BLaER1 treated with 17β-estradiol and CSF1 and Interleukin-3, amounts not matched to agents 10 nM and 100 nM (cell line): ENCODE measurements around the gene NACAD.
A peak's percentile ranks its signal among the peaks of the same experiment; 100 is the strongest.

Experiments
- H3K27ac ChIP-seq, 11 experiments: shearing (Covaris generic); formaldehyde crosslinking; 2 replicates each; pipeline ENCODE4 v1.8.1; 2022
- H3K27me3 ChIP-seq, 11 experiments: shearing (Covaris generic); formaldehyde crosslinking; 2 replicates each; pipeline ENCODE4 v1.8.1; 2022
- H3K36me3 ChIP-seq, 11 experiments: shearing (Covaris generic); formaldehyde crosslinking; 2 replicates each; pipeline ENCODE4 v1.8.1; 2022
- H3K4me1 ChIP-seq, 10 experiments: shearing (Covaris generic); formaldehyde crosslinking; 2 replicates each; pipeline ENCODE4 v1.8.1; 2022
- H3K4me2 ChIP-seq, 11 experiments: shearing (Covaris generic); formaldehyde crosslinking; 2 replicates each; pipeline ENCODE4 v1.8.1; 2022
- H3K4me3 ChIP-seq, 10 experiments: shearing (Covaris generic); formaldehyde crosslinking; 2 replicates each; pipeline ENCODE4 v1.8.1; 2022
- H3K9ac ChIP-seq, 11 experiments: shearing (Covaris generic); formaldehyde crosslinking; 2 replicates each; pipeline ENCODE4 v1.8.1; 2022
- H3K9me3 ChIP-seq, 11 experiments: shearing (Covaris generic); formaldehyde crosslinking; replicated peaks in 1 of 11; 2 replicates each; pipeline ENCODE4 v1.8.1; 2022
- H4K20me1 ChIP-seq, 11 experiments: shearing (Covaris generic); formaldehyde crosslinking; 2 replicates each; pipeline ENCODE4 v1.8.1; 2022
- Cebpa-rat ChIP-seq, 11 experiments: shearing (Covaris generic); IDR thresholded peaks; 2 replicates each; pipeline ENCODE4 v1.8.1; 2022

Gene NACAD

GRCh38 chr7:45129906-45130305, 41.1 kb upstream of the NACAD start:
- no peak overlapping the region for H3K4me2 ChIP-seq
- no peak for TF ChIP-seq Cebpa-rat (IDR thresholded peaks at IDR 0.05)
- no peak overlapping the region for H3K4me3 ChIP-seq
- H3K9me3 ChIP-seq: no peaks in the 10 kb centered on the region
- H3K27ac ChIP-seq: no peak overlapping the region
- no peaks in the 10 kb centered on the region for H4K20me1 ChIP-seq
- no peaks in the 10 kb centered on the region for H3K36me3 ChIP-seq
- H3K4me1 ChIP-seq: peaks cover 23 to 26% (median 24%) of the 10 kb centered on the region in 10 experiments
- no peak overlapping the region for H3K9ac ChIP-seq
- no peaks in the 10 kb centered on the region for H3K27me3 ChIP-seq

GRCh38 chr7:45129181-45129800, 40.5 kb upstream of the NACAD start:
- H3K4me3 ChIP-seq: no peak overlapping the region
- TF ChIP-seq Cebpa-rat (IDR thresholded peaks at IDR 0.05): no peak

GRCh38 chr7:45126920-45127319, 38.2 kb upstream of the NACAD start:
- Histone ChIP-seq H3K36me3 (no peaks in the 10 kb centered on the region), H3K4me3 (no peak overlapping the region), H3K9ac (0 out of 22 replicates have a peak overlapping the region, but pooled peaks of 1 of the 11 experiments have one; percentile 43), H4K20me1 (no peaks in the 10 kb centered on the region), H3K4me2 (peak overlapping the region in 8 of 11 experiments; percentile 2 to 36 (median 14); a peak in 7 of 22 replicates), H3K27me3 (no peaks in the 10 kb centered on the region), H3K9me3 (no peaks in the 10 kb centered on the region), H3K4me1 (peaks cover 24 to 44% (median 33%) of the 10 kb centered on the region in 10 experiments), H3K27ac (peak overlapping the region in 1 of 11 experiments; percentile 0; a peak in 1 of 22 replicates)
- TF ChIP-seq Cebpa-rat (IDR thresholded peaks at IDR 0.05): no peak

More at GRCh38 chr7:45129181-45129800, 40.5 kb upstream of the NACAD start:
- Histone ChIP-seq H3K36me3 (no peaks in the 10 kb centered on the region), H3K4me1 (peaks cover 24 to 32% (median 27%) of the 10 kb centered on the region in 10 experiments), H3K4me2 (no peak overlapping the region), H3K9me3 (no peaks in the 10 kb centered on the region), H4K20me1 (no peaks in the 10 kb centered on the region), H3K9ac (no peak overlapping the region), H3K27ac (no peak overlapping the region), H3K27me3 (no peaks in the 10 kb centered on the region)

GRCh38 chr7:45126201-45126600, 37.4 kb upstream of the NACAD start:
- Histone ChIP-seq H3K27ac (peak overlapping the region in 3 of 11 experiments; percentile 2 to 28 (median 27); a peak in 3 of 22 replicates), H3K4me1 (peaks cover 24 to 44% (median 33%) of the 10 kb centered on the region in 10 experiments), H3K9me3 (no peaks in the 10 kb centered on the region), H4K20me1 (no peaks in the 10 kb centered on the region), H3K36me3 (no peaks in the 10 kb centered on the region), H3K4me3 (no peak overlapping the region), H3K9ac (peak overlapping the region in 1 of 11 experiments; percentile 29; a peak in 1 of 22 replicates), H3K4me2 (peak overlapping the region in 10 of 11 experiments; percentile 2 to 66 (median 23); a peak in 12 of 22 replicates), H3K27me3 (no peaks in the 10 kb centered on the region)
- no peak for TF ChIP-seq Cebpa-rat (IDR thresholded peaks at IDR 0.05)

- Histone ChIP-seq H3K4me1 (peaks cover 24 to 44% (median 33%) of the 10 kb centered on the region in 10 experiments), H3K4me2 (peak overlapping the region; percentile 2 to 66 (median 20); a peak in 14 of 22 replicates), H3K27me3 (no peaks in the 10 kb centered on the region), H4K20me1 (no peaks in the 10 kb centered on the region), H3K27ac (peak overlapping the region in 4 of 11 experiments; percentile 2 to 28 (median 16); a peak in 2 of 22 replicates), H3K9ac (peak overlapping the region in 1 of 11 experiments; percentile 29; a peak in 2 of 22 replicates), H3K9me3 (no peaks in the 10 kb centered on the region), H3K4me3 (no peak overlapping the region), H3K36me3 (no peaks in the 10 kb centered on the region)
- TF ChIP-seq Cebpa-rat (IDR thresholded peaks at IDR 0.05): no peak
Measured at GRCh38 chr7:45125193-45125904, 36.6 kb upstream of the NACAD start.

GRCh38 chr7:45123913-45124710, 35.3 kb upstream of the NACAD start:
- Histone ChIP-seq H3K4me3 (no peak overlapping the region), H4K20me1 (no peaks in the 10 kb centered on the region), H3K4me2 (peak overlapping the region in 1 of 11 experiments; percentile 43; a peak in 2 of 22 replicates), H3K9ac (no peak overlapping the region), H3K9me3 (no peaks in the 10 kb centered on the region), H3K4me1 (peaks cover 26 to 47% (median 37%) of the 10 kb centered on the region in 10 experiments), H3K27me3 (no peaks in the 10 kb centered on the region), H3K27ac (no peak overlapping the region), H3K36me3 (no peaks in the 10 kb centered on the region)
- no peak for TF ChIP-seq Cebpa-rat (IDR thresholded peaks at IDR 0.05)

GRCh38 chr7:45122975-45123860, 34.4 kb upstream of the NACAD start:
- no peaks in the 10 kb centered on the region for H4K20me1 ChIP-seq
- no peak for TF ChIP-seq Cebpa-rat (IDR thresholded peaks at IDR 0.05)
- H3K36me3 ChIP-seq: no peaks in the 10 kb centered on the region
- H3K9ac ChIP-seq: no peak overlapping the region; a peak in 1 of 22 replicates
- no peak overlapping the region for H3K27ac ChIP-seq
- no peaks in the 10 kb centered on the region for H3K9me3 ChIP-seq
- no peak overlapping the region for H3K4me3 ChIP-seq
- H3K4me1 ChIP-seq: peaks cover 26 to 54% (median 46%) of the 10 kb centered on the region in 10 experiments
- peak overlapping the region in 3 of 11 experiments; percentile 33 to 49 (median 43); a peak in 5 of 22 replicates for H3K4me2 ChIP-seq
- no peaks in the 10 kb centered on the region for H3K27me3 ChIP-seq

GRCh38 chr7:45119550-45119949, 30.8 kb upstream of the NACAD start:
- Histone ChIP-seq H3K36me3 (no peaks in the 10 kb centered on the region), H3K4me1 (peaks cover 19 to 44% (median 32%) of the 10 kb centered on the region in 10 experiments), H3K4me3 (no peak overlapping the region), H3K9ac (no peak overlapping the region), H3K4me2 (peak overlapping the region in 7 of 11 experiments; percentile 43 to 71 (median 67); a peak in 14 of 22 replicates), H3K9me3 (no peaks in the 10 kb centered on the region), H3K27ac (no peak overlapping the region), H4K20me1 (no peaks in the 10 kb centered on the region), H3K27me3 (no peaks in the 10 kb centered on the region)
- TF ChIP-seq Cebpa-rat (IDR thresholded peaks at IDR 0.05): no peak
